Neural crest cell (in vitro differentiated cells): ENCODE measurements around the gene CPVL. TPM values are rescaled to one million over a fixed set of nuclear protein-coding genes. Genes with fewer than 3 reads are reported as not detected.

Experiments used
- DNase-seq: peaks from one replicate; pipeline ENCODE4 v3.0.0; 2021; ENCODE audit warnings: low read depth, mixed read lengths, low spot score
- H3K27ac Mint-ChIP-seq: one replicate; pipeline ENCODE4 v1.8.0; 2021; ENCODE audit warnings: mild to moderate bottlenecking, mixed read lengths; ENCODE audit not compliant: unreplicated experiment
- H3K27me3 Mint-ChIP-seq: 2 replicates; pipeline ENCODE4 v1.8.0; 2021; ENCODE audit warnings: low read depth, mild to moderate bottlenecking, mixed read lengths
- H3K36me3 Mint-ChIP-seq: 2 replicates; pipeline ENCODE4 v1.8.0; 2021; ENCODE audit warnings: low read depth, mild to moderate bottlenecking, mixed read lengths
- H3K4me1 Mint-ChIP-seq: 2 replicates; pipeline ENCODE4 v1.8.0; 2021; ENCODE audit warnings: mixed read lengths
- H3K4me3 Mint-ChIP-seq: one replicate; pipeline ENCODE4 v1.8.0; 2021; ENCODE audit warnings: mild to moderate bottlenecking, mixed read lengths
- H3K9me3 Mint-ChIP-seq: 2 replicates; pipeline ENCODE4 v1.8.0; 2021; ENCODE audit warnings: mixed read lengths
- CTCF ChIP-seq: fragments of 200-600 bp; sonication (generic); conservative IDR thresholded peaks from 2 replicates; pipeline ENCODE4 v1.5.0; 2021; ENCODE audit warnings: antibody characterized with exemption, mild to moderate bottlenecking
- total RNA-seq: library from RNA; stranded (reverse); gene quantifications from 2 replicates; pipeline ENCODE4 v1.2.1, GENCODE V29; 2021

The CPVL gene
- total RNA-seq, 1 donor from 2014 or later, result 31.3 TPM

GRCh38 chr7:29043576-29043975, 102.8 kb downstream of the CPVL start:
- H3K27me3 Mint-ChIP-seq, result no peaks in the 10 kb centered on the region
- H3K4me1 Mint-ChIP-seq, result peaks cover 48% of the 10 kb centered on the region
- H3K36me3 Mint-ChIP-seq, result peaks cover 12% of the 10 kb centered on the region
- no peak overlapping the region for H3K27ac Mint-ChIP-seq
- no peak for TF ChIP-seq CTCF
- DNase-seq, result no peak
- no peak overlapping the region for H3K4me3 Mint-ChIP-seq
- H3K9me3 Mint-ChIP-seq, result peaks cover 5% of the 10 kb centered on the region

GRCh38 chr7:29042824-29043231, 103.5 kb downstream of the CPVL start:
- Mint-ChIP-seq H3K4me1 (peaks cover 56% of the 10 kb centered on the region), H3K27me3 (no peaks in the 10 kb centered on the region), H3K36me3 (peaks cover 5% of the 10 kb centered on the region), H3K9me3 (peaks cover 4% of the 10 kb centered on the region), H3K4me3 (no peak overlapping the region), H3K27ac (no peak overlapping the region)
- TF ChIP-seq CTCF, result no peak
- no peak for DNase-seq

- TF ChIP-seq CTCF, result no peak
- H3K36me3 Mint-ChIP-seq, result peaks cover under 1% of the 10 kb centered on the region
- peaks cover 61% of the 10 kb centered on the region for H3K4me1 Mint-ChIP-seq
- no peak for DNase-seq
- no peak overlapping the region for H3K27ac Mint-ChIP-seq
- H3K4me3 Mint-ChIP-seq, result no peak overlapping the region
- H3K27me3 Mint-ChIP-seq, result no peaks in the 10 kb centered on the region
- H3K9me3 Mint-ChIP-seq, result peaks cover 1% of the 10 kb centered on the region
Observed at GRCh38 chr7:29041991-29042390, 104.3 kb downstream of the CPVL start.

- no peak overlapping the region for H3K4me3 Mint-ChIP-seq
- no peaks in the 10 kb centered on the region for H3K9me3 Mint-ChIP-seq
- H3K27ac Mint-ChIP-seq, result no peak overlapping the region
- DNase-seq, result no peak
- no peaks in the 10 kb centered on the region for H3K27me3 Mint-ChIP-seq
- TF ChIP-seq CTCF, result no peak
- no peaks in the 10 kb centered on the region for H3K36me3 Mint-ChIP-seq
- peaks cover 68% of the 10 kb centered on the region for H3K4me1 Mint-ChIP-seq
Observed at GRCh38 chr7:29040579-29040925, 105.8 kb downstream of the CPVL start.

DNA sequence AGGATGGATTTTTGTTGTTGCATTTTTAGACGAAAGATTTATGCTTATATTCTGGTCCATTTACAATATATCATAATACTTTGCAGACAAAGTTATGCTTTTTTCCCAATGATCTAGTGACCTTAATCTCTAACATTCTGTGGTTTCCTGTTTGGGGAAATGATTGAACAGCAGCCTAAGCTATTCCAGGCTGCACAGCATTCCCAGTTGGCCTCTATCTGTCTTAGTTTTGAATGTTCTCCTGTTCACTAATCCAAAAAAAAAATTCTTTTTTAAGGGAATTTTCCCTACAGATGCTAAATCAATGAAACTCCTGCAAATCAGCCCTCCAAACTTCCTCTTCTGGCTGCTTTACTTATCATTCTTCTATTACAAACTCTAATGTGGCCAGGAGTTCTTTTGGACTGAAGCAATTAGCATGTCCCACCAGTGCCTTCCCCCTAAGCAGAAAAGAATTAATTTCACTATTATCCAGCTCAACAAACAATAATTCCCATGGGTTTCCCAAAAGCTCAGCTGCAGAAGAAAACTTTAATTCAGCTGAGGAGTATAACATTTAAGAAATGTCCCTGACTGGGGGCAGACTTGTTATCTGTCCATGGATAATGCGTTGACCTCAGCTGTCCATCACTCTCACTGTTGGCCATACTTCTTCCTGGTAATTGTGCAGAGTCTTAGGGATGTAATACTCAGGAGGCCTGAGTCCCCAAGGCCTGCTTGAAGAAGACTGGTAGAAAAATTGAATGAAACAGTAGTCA, 106.3 kb downstream of the CPVL start:
- no peaks in the 10 kb centered on the region for H3K36me3 Mint-ChIP-seq
- H3K27ac Mint-ChIP-seq, result no peak overlapping the region
- no peak overlapping the region for H3K4me3 Mint-ChIP-seq
- H3K27me3 Mint-ChIP-seq, result no peaks in the 10 kb centered on the region
- TF ChIP-seq CTCF, result no peak
- DNase-seq, result no peak
- peaks cover 69% of the 10 kb centered on the region for H3K4me1 Mint-ChIP-seq
- H3K9me3 Mint-ChIP-seq, result no peaks in the 10 kb centered on the region
